AG04449 (cell line): ENCODE measurements around the gene C1orf21.

Experiments used
- CTCF ChIA-PET: fragments of 350-600 bp; formaldehyde crosslinking; extraction: SDS; loops from one replicate; lab custom pipeline; 2021; ENCODE audit warnings: antibody characterized with exemption; lab: Yijun Ruan, JAX
- POLR2A ChIA-PET: fragments of 400-600, 350-600 bp; formaldehyde crosslinking; extraction: SDS; loops from one replicate; lab custom pipeline; 2020; ENCODE audit warnings: antibody characterized with exemption, inconsistent platforms; lab: Yijun Ruan, JAX
- DNase-seq: peaks from one replicate; pipeline ENCODE4 v3.0.0-alpha.2; 2010; ENCODE audit warnings: low read depth, low spot score
- H3K4me3 ChIP-seq: 2 replicates; pipeline ENCODE4 v1.5.1; 2011; ENCODE audit warnings: low read depth, mild to moderate bottlenecking, control low read depth, low read length
- TF ChIP-seq, protein P1 (sequence below): IDR thresholded peaks from one replicate; pipeline ENCODE4 v1.5.1; 2011; ENCODE audit warnings: mild to moderate bottlenecking, moderate library complexity, low read length, control low read depth, inconsistent platforms; ENCODE audit not compliant: insufficient read depth; ENCODE audit errors: missing control alignments

C1orf21 gene

DNA sequence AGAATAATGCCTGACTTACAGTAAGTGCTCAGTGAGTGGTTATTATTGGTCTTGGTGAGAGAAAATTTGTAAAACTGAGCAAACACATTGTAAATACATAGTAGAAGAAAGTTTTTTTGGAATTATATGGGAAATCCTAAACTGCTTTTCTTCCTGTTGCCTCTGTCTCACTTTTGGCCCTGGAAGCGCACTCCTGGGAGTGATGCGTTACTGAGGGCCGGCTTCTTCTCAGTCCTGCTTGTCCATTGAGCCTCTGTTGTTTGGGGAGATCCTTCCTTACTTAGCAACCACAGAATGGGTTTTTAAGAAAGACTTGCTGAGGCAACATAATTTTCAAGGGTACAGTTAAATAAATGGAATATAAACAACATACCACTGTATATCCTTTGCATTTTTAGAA, 201.9 kb downstream of the C1orf21 start:
- CTCF ChIA-PET, result no interaction called here
- POLR2A ChIA-PET, result no interaction called here

DNA sequence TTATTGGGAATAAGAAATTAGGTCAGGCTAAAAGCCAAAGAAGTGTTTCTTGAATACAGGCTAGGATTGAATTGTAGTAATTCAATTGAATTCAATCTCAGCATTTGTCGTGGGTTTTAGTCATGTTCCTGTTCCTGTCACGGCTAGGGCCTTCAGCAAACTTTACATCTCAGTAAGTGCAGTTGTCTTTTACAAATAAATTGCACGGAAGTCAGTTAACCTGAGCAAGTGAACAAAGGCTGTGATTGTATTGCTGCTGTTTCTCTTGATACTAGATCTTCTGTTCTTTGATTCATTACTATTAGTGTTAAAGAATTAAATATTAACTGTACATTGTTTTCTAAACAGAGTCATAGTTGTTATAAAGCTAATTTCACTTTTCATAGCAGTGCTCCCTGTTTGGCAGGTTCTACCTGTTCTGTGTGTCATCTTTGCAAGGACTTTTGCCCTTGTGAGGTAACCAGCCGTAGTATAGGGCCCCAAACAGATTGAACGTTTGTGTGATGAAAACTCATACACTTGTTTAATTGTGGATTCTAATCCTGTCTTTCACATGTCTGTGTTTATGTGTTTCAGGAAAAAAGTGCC, 203.4 kb downstream of the C1orf21 start:
- no peak for DNase-seq
- no peak overlapping the region for H3K4me3 ChIP-seq
- TF ChIP-seq, protein P1, sequence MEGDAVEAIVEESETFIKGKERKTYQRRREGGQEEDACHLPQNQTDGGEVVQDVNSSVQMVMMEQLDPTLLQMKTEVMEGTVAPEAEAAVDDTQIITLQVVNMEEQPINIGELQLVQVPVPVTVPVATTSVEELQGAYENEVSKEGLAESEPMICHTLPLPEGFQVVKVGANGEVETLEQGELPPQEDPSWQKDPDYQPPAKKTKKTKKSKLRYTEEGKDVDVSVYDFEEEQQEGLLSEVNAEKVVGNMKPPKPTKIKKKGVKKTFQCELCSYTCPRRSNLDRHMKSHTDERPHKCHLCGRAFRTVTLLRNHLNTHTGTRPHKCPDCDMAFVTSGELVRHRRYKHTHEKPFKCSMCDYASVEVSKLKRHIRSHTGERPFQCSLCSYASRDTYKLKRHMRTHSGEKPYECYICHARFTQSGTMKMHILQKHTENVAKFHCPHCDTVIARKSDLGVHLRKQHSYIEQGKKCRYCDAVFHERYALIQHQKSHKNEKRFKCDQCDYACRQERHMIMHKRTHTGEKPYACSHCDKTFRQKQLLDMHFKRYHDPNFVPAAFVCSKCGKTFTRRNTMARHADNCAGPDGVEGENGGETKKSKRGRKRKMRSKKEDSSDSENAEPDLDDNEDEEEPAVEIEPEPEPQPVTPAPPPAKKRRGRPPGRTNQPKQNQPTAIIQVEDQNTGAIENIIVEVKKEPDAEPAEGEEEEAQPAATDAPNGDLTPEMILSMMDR, result no peak
- CTCF ChIA-PET, result no interaction called here
- POLR2A ChIA-PET, result interaction anchor here (0.6 kb wide), 1 partner anchor 11 kb away, joined by 3 read pairs; no protein-coding TSS in a partner anchor

More for the DNA sequence above, 201.9 kb downstream of the C1orf21 start:
- H3K4me3 ChIP-seq, result no peak overlapping the region
- TF ChIP-seq, protein P1, result no peak
- DNase-seq, result no peak

DNA sequence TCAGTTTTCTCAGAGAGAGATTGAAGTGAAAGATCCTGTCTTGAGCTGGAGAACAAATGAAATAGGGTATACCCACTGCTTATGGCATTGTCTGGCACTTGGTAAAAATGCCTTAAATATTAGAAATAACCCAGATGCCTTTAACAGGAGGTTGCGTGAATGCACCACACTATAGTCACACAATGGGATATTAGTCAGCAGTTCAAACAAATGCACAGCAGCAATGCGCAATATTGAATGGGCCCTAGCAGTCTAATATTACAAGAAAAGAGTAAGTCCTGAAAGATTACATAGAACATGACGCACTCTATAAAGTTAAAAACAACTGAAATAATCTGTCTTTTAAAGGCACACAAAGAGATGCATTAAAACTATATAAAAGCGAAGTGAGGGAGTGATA, 206.8 kb downstream of the C1orf21 start:
- CTCF ChIA-PET, result no interaction called here

DNA sequence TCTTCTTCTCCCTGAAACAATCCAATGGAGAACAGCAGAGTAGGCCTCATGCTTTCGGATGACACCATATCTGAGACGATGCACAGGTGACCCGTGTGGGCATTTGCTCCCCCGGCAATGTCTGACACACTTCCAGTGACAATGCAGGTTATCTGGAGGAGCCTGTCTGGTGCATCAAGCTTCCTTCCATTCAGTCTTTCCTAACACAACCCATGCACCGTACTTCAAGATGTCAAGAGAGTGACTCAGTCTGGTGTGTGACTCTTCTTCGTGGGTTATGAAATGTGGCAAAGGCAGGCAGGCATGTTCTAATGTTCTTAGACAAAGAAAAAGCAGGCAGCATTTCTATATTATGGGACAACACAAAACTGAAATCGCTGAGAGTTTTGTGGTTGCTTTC, 208.8 kb downstream of the C1orf21 start:
- CTCF ChIA-PET, result interaction anchor here (1.1 to 2.3 kb wide), 2 partner anchors 18 to 68 kb away, joined by 3 to 11 read pairs; no protein-coding TSS in a partner anchor
- POLR2A ChIA-PET, result no interaction called here
- DNase-seq, result peak; percentile 29
- TF ChIP-seq, protein P1, result no peak
- H3K4me3 ChIP-seq, result no peak overlapping the region

More for the DNA sequence above, 206.8 kb downstream of the C1orf21 start:
- H3K4me3 ChIP-seq, result no peak overlapping the region
- POLR2A ChIA-PET, result no interaction called here
- TF ChIP-seq, protein P1, result no peak
- DNase-seq, result no peak

DNA sequence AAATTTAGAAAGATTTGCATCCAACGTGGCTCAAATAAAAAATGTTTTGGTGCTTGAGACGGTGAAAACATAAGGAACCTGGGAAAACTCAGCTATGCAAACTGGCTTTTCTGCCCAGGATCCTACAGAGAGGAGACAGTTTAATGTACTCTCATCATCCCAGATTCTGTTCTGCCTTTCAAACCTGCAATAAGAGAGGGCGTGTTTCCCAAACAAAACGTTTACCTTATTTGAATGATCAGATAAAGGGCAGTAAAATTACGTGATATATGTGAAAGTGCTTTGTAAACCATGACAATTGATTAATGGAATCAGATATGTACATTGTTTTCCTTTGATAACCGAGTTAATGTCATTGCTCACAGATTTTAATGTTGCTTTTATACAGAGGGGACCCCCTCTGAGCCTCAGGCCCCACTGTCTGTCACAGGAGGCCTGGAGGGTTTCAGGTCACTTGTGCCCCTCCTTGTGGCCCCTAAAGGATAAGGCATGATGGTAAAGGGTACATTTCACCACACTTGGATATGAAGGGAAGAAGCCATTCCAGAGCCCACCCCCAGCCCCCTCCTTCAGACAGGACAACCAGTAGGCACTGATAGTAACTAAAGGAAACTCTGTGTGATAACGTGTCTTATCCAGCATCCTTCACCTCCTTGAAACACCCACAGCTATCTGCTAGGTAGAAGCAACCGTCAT, 210.3 kb downstream of the C1orf21 start:
- CTCF ChIA-PET, result interaction anchor here (1.3 to 2.3 kb wide), 2 partner anchors 34 to 67 kb away, joined by 3 to 11 read pairs; no protein-coding TSS in a partner anchor
- DNase-seq, result no peak
- no peak overlapping the region for H3K4me3 ChIP-seq
- POLR2A ChIA-PET, result no interaction called here
- TF ChIP-seq, protein P1, result no peak

DNA sequence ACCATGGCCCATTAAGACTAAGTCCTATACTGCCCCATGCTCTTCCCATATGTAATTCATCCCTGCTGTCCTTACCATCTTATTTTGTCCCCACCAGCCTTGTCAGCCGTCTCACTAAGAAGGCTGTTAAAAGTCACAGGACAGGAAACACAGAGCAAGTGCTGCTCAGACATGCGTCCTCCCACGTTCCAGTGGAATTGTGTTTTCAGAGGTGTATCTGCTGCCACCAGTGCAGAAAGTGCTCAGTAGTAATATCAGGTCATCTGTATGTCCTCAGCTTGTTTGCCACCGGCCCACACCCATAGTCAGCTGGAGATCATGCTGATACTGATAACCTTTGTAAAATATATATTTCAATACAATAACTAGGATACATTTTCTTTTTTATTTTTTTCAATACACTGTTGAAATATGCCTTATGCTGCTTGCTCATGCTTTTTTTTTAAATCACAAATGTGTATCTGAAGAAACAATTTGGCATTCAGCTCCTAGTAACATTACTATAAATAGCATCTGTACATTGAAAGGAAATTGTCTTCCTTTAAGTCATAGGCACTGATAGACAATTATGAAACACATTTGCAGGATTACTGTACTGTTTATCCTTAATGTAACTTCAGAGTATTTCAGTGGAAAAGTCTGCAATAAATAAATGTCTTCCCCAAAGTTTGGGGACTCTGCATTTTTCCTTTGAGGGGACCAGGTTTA, 211.0 kb downstream of the C1orf21 start:
- DNase-seq, result peak; percentile 38
- POLR2A ChIA-PET, result no interaction called here
- TF ChIP-seq, protein P1, result no peak
- H3K4me3 ChIP-seq, result no peak overlapping the region
- CTCF ChIA-PET, result no interaction called here
